Prostate gland (tissue), 2 donors: ENCODE results near the gene RBFOX1.

ENCODE experiments used
- POLR2A ChIP-seq: fragments of 450-650 bp; IDR thresholded peaks from one replicate; pipeline ENCODE4 v1.6.1; 2016; ENCODE audit warnings: antibody characterized with exemption, mild to moderate bottlenecking
- POLR2AphosphoS5 ChIP-seq: sonication (generic); formaldehyde crosslinking; IDR thresholded peaks from one replicate; pipeline ENCODE4 v1.6.1; 2017; ENCODE audit warnings: antibody characterized with exemption
- TF ChIP-seq, protein P1 (sequence below), 4 experiments: fragments of 200-600 bp in 2 of 4; fragments of 450-650 bp in 2 of 4; sonication (generic) in 2 of 4; IDR thresholded peaks; 1 replicate in 3 of 4; 2 replicates in 1 of 4; pipeline ENCODE4 v1.5.1; 2016 to 2019; ENCODE audit warnings: antibody characterized with exemption in 4 of 4, mild to moderate bottlenecking in 2 of 4, moderate library complexity in 2 of 4

DNA sequence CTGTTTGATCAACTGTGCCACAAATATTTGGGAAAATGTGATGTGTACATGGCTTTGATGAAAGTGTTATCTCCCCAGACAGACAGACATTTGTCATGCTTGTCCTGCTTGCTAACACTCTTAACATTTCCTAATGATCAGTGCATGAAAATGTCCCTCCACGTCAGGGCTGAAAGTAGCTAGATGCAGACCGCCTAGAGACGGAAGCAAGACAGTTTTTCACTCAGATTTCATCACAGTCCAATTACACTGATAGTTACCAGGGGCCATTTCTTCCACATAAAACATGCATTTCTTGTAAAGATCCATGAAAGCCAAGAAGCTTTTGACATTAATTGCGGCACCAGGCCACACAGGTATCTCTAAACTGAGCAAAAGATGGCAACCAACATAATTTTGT, 347.7 kb downstream of the RBFOX1 start:
- TF ChIP-seq POLR2A (no peak), POLR2AphosphoS5 (no peak)
- TF ChIP-seq, protein P1, sequence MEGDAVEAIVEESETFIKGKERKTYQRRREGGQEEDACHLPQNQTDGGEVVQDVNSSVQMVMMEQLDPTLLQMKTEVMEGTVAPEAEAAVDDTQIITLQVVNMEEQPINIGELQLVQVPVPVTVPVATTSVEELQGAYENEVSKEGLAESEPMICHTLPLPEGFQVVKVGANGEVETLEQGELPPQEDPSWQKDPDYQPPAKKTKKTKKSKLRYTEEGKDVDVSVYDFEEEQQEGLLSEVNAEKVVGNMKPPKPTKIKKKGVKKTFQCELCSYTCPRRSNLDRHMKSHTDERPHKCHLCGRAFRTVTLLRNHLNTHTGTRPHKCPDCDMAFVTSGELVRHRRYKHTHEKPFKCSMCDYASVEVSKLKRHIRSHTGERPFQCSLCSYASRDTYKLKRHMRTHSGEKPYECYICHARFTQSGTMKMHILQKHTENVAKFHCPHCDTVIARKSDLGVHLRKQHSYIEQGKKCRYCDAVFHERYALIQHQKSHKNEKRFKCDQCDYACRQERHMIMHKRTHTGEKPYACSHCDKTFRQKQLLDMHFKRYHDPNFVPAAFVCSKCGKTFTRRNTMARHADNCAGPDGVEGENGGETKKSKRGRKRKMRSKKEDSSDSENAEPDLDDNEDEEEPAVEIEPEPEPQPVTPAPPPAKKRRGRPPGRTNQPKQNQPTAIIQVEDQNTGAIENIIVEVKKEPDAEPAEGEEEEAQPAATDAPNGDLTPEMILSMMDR (IDR thresholded peaks at IDR 0.05), result no peak
